ENCODE results near the gene PPIL1. TPM values are rescaled to one million over a fixed set of nuclear protein-coding genes. Genes with fewer than 3 reads are reported as not detected.

PPIL1 gene
- total and polyA plus RNA-seq, 10 of the 15 experiments (the other 5 are each of a cell fraction or from before 2014, with no cell fraction given) = 39.5 to 95.8 (median 70.5) TPM

GRCh38 chr6:36862164-36862847 lies 12.3 kb downstream of the PPIL1 start (continued):
- no peak for TF ChIP-seq CUX1 (IDR thresholded peaks at IDR 0.05; ENCODE audit: insufficient replicate concordance, low read depth, low read length)
- TF ChIP-seq NBN (IDR thresholded peaks at IDR 0.05) = no peak
- TF ChIP-seq, protein P1, sequence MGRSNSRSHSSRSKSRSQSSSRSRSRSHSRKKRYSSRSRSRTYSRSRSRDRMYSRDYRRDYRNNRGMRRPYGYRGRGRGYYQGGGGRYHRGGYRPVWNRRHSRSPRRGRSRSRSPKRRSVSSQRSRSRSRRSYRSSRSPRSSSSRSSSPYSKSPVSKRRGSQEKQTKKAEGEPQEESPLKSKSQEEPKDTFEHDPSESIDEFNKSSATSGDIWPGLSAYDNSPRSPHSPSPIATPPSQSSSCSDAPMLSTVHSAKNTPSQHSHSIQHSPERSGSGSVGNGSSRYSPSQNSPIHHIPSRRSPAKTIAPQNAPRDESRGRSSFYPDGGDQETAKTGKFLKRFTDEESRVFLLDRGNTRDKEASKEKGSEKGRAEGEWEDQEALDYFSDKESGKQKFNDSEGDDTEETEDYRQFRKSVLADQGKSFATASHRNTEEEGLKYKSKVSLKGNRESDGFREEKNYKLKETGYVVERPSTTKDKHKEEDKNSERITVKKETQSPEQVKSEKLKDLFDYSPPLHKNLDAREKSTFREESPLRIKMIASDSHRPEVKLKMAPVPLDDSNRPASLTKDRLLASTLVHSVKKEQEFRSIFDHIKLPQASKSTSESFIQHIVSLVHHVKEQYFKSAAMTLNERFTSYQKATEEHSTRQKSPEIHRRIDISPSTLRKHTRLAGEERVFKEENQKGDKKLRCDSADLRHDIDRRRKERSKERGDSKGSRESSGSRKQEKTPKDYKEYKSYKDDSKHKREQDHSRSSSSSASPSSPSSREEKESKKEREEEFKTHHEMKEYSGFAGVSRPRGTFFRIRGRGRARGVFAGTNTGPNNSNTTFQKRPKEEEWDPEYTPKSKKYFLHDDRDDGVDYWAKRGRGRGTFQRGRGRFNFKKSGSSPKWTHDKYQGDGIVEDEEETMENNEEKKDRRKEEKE (IDR thresholded peaks at IDR 0.05) = no peak

Measured in GM12878 (cell line).